Uterus (tissue), 4 donors: ENCODE measurements around the gene UNC13B. TPM values are rescaled to one million over a fixed set of nuclear protein-coding genes. Genes with fewer than 3 reads are reported as not detected.

Experiments used
- DNase-seq, 2 donors: peaks; one replicate each; pipeline ENCODE4 v3.0.0-alpha.2; 2019 to 2020
- H3K27ac ChIP-seq, 2 donors: fragments of 200-600 bp; sonication (generic); 1 replicate in 1 of 2; 2 replicates in 1 of 2; pipeline ENCODE4 v1.5.1; 2016 to 2018
- H3K27me3 ChIP-seq, 2 donors: fragments of 200-600 bp; sonication (generic); one replicate each; pipeline ENCODE4 v1.5.1; 2018 to 2019; ENCODE audit warnings: control low read depth in 1 of 2
- H3K36me3 ChIP-seq, 2 donors: fragments of 200-600 bp; sonication (generic); one replicate each; pipeline ENCODE4 v1.5.1; 2019; ENCODE audit warnings: control low read depth in 1 of 2
- H3K4me1 ChIP-seq, 2 donors: fragments of 200-600 bp; sonication (generic); one replicate each; pipeline ENCODE4 v1.5.1; 2018 to 2019; ENCODE audit warnings: control low read depth in 1 of 2
- H3K4me3 ChIP-seq, 2 donors: fragments of 200-600 bp; sonication (generic); 1 replicate in 1 of 2; 2 replicates in 1 of 2; pipeline ENCODE4 v1.5.1; 2018 to 2019; ENCODE audit warnings: mild to moderate bottlenecking in 1 of 2
- H3K9me3 ChIP-seq, 2 donors: fragments of 200-600 bp; sonication (generic); one replicate each; pipeline ENCODE4 v1.5.1; 2019; ENCODE audit warnings: control low read depth in 1 of 2
- CTCF ChIP-seq, 4 experiments: fragments of 200-600 bp in 2 of 4; fragments of 450-650 bp in 2 of 4; sonication (generic) in 2 of 4; IDR thresholded peaks; one replicate each; pipeline ENCODE4 v1.5.1; 2016 to 2019; ENCODE audit warnings: antibody characterized with exemption in 4 of 4, mild to moderate bottlenecking in 2 of 4, moderate library complexity in 1 of 4
- POLR2A ChIP-seq, 2 donors: fragments of 450-650 bp; IDR thresholded peaks; one replicate each; pipeline ENCODE4 v1.6.1; 2016; ENCODE audit warnings: antibody characterized with exemption in 2 of 2, mild to moderate bottlenecking in 1 of 2, moderate library complexity in 1 of 2
- intact Hi-C: fragments of 100-400 bp; cut with DNase I; formaldehyde crosslinking; loops from one replicate; pipeline ENCODE4 v1.15.1; 2023; ENCODE audit warnings: low total_unique reads
- total RNA-seq, 4 donors: library from RNA; depleted of rRNA in 3 of 4; stranded (reverse); fragments of >200 nt in 3 of 4; gene quantifications; one replicate each; pipeline versions ENCODE4 v1.1.0 to v1.2.4, GENCODE V29; 2014 to 2023
- donor health status: DM: yes; HTN: yes; CAD: no.

Gene UNC13B
- total RNA-seq, 4 donors from 2014 or later = 11.2 to 37.1 (median 14.6) TPM

GRCh38 chr9:35203528-35203927 lies 41.7 kb downstream of the UNC13B start:
- H3K4me1 ChIP-seq = no peaks in the 10 kb centered on the region
- H3K9me3 ChIP-seq = peaks cover 0 to 22% of the 10 kb centered on the region in 2 donors
- H3K27ac ChIP-seq = no peak overlapping the region
- intact Hi-C loops = no loop called here
- TF ChIP-seq CTCF (IDR thresholded peaks at IDR 0.05) (no peak), POLR2A (IDR thresholded peaks at IDR 0.05) (no peak)
- DNase-seq = no peak
- H3K36me3 ChIP-seq = no peaks in the 10 kb centered on the region
- H3K4me3 ChIP-seq = no peak overlapping the region
- H3K27me3 ChIP-seq = no peaks in the 10 kb centered on the region

GRCh38 chr9:35205340-35205739 lies 43.5 kb downstream of the UNC13B start:
- Histone ChIP-seq H3K4me1 (no peaks in the 10 kb centered on the region), H3K9me3 (peaks cover 0 to 18% of the 10 kb centered on the region in 2 donors), H3K27me3 (no peaks in the 10 kb centered on the region), H3K4me3 (no peak overlapping the region), H3K36me3 (no peaks in the 10 kb centered on the region), H3K27ac (no peak overlapping the region)
- intact Hi-C loops = no loop called here
- no peak for DNase-seq
- TF ChIP-seq CTCF (IDR thresholded peaks at IDR 0.05) = no peak
- TF ChIP-seq POLR2A (IDR thresholded peaks at IDR 0.05) = no peak

GRCh38 chr9:35211854-35212253 lies 50.0 kb downstream of the UNC13B start:
- TF ChIP-seq POLR2A (IDR thresholded peaks at IDR 0.05) (no peak), CTCF (IDR thresholded peaks at IDR 0.05) (no peak)
- intact Hi-C loops = no loop called here
- no peaks in the 10 kb centered on the region for H3K9me3 ChIP-seq
- H3K36me3 ChIP-seq = no peaks in the 10 kb centered on the region
- no peaks in the 10 kb centered on the region for H3K27me3 ChIP-seq
- H3K27ac ChIP-seq = no peak overlapping the region
- no peak for DNase-seq
- no peak overlapping the region for H3K4me3 ChIP-seq
- no peaks in the 10 kb centered on the region for H3K4me1 ChIP-seq

GRCh38 chr9:35220659-35221338 lies 59.0 kb downstream of the UNC13B start:
- DNase-seq = no peak
- no peak overlapping the region for H3K27ac ChIP-seq
- H3K27me3 ChIP-seq = no peaks in the 10 kb centered on the region
- TF ChIP-seq POLR2A (IDR thresholded peaks at IDR 0.05) (no peak), CTCF (IDR thresholded peaks at IDR 0.05) (no peak)
- H3K36me3 ChIP-seq = no peaks in the 10 kb centered on the region
- no peaks in the 10 kb centered on the region for H3K4me1 ChIP-seq
- H3K9me3 ChIP-seq = no peaks in the 10 kb centered on the region
- no peak overlapping the region for H3K4me3 ChIP-seq
- intact Hi-C loops = no loop called here

GRCh38 chr9:35225677-35226076 lies 63.9 kb downstream of the UNC13B start:
- Histone ChIP-seq H3K9me3 (no peaks in the 10 kb centered on the region), H3K27me3 (no peaks in the 10 kb centered on the region), H3K27ac (no peak overlapping the region), H3K4me1 (no peaks in the 10 kb centered on the region), H3K4me3 (no peak overlapping the region), H3K36me3 (no peaks in the 10 kb centered on the region)
- intact Hi-C loops = no loop called here
- no peak for TF ChIP-seq POLR2A (IDR thresholded peaks at IDR 0.05)
- TF ChIP-seq CTCF (IDR thresholded peaks at IDR 0.05) = no peak
- DNase-seq = no peak
